ENCODE results near the gene SHMT2.

- peak; percentile 72 for TF ChIP-seq CTCF (conservative IDR thresholded peaks at IDR 0.05)
- no peak for TF ChIP-seq EZH2 (IDR thresholded peaks at IDR 0.05; ENCODE audit: low read depth)
Observed at GRCh38 chr12:57214398-57214781, 15.1 kb upstream of the SHMT2 start.

Measured in PC-9 (cell line).